HG02610 (cell line): ENCODE data around the gene MTURN.

Experiments used
- ATAC-seq: cut with Tn5 transposase; IDR thresholded peaks from one replicate; pipeline ENCODE4 v1.9.1; 2021; ENCODE audit warnings: mild to moderate bottlenecking, moderate library complexity; ENCODE audit not compliant: unreplicated experiment

The MTURN gene

GRCh38 chr7:30135301-30136116 is 723 bp downstream of the MTURN start:
- ATAC-seq, result peak; percentile 19

DNA sequence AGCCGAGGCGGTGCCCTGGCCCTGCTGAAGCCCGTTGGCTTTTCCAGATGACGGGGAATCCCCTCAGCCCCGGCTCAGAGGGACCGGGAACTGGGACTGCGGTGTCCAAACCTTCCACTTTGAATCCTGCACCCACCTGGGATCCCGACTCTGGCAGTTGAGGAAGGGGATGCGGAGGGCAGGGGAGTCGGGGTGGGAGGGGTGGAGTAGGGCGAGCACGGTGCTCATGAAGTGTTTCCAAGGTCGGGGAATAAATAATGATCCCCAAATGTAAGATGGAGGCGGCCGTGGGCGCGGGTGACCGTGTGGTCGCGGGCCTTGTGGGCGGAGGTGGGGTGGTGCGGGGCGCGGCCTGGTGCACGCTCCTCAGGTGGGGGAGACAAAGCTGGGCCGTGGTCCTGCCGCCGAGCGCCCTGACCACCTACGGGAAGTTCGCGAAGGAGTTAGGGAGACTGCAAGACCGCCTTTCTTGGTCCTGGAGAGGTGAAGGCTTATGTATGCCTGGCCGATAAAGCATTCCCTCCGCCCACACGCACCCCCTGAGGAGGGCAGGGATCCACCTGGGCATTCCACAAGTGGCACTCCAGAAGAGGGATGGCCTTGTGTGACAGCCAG is 1.4 kb downstream of the MTURN start:
- no peak for ATAC-seq

GRCh38 chr7:30136743-30137485 is 2.1 kb downstream of the MTURN start:
- ATAC-seq, result no peak

- no peak for ATAC-seq
Measured at GRCh38 chr7:30139836-30140384, 5.1 kb downstream of the MTURN start.

GRCh38 chr7:30140456-30140855 is 5.7 kb downstream of the MTURN start:
- no peak for ATAC-seq

- no peak for ATAC-seq
Measured at GRCh38 chr7:30142710-30143109, 7.9 kb downstream of the MTURN start.

GRCh38 chr7:30143748-30144251 is 9.0 kb downstream of the MTURN start:
- ATAC-seq, result no peak

DNA sequence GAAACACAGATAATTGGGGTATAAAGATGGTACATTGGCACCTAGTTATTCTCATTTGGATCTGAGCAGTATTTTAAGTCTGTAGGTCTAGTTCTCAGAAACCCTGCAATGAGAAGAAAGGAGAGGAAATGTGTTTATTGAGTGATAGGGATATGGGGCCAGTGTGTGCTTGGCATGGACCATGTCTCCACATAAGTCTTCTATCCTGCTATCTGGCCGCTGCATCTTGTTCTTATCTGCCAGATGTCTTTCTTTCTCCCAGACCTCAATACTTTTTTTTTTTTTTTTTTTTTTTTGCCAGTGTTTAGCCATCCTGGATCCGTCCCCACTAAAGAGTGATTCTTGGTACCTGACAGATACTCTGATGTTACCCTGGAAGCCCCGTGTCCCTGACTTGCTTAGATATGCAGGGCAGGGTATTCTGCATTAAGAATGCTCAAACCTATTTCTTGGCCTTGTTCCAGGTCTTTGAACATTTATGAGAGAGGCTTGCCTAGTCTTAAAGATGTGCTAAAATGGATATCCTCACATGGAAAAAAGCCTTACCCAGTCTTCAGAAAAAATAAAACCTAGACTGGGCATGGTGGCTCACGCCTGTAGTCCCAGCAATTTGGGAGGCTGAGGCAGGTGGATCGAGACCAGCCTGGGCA is 10.0 kb downstream of the MTURN start:
- no peak for ATAC-seq

DNA sequence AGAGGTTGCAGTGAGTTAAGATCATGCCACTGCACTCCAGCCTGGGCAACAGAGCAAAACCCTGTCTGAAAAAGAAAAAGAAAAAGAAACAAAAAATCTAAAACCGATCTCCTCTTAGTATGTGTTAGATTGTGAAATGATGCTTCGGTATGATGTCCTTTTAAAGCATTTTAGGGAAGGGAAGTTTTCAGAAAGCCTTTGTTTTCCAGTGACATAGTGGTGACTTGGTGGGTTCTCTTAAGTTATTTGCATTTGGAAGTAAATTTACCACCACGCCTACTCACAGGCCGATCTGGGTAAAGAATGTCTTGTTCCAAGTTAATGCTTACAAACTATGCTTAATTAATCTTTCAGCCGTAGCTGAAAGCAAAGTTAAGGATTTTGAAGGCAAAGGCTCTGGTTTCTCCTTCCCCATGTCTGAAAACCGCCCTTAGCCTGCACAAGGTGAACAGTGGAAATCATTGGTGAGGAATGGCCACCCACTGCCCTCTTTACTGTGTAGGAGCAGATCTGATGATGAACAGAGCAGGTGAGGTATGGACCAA is 10.7 kb downstream of the MTURN start:
- no peak for ATAC-seq

DNA sequence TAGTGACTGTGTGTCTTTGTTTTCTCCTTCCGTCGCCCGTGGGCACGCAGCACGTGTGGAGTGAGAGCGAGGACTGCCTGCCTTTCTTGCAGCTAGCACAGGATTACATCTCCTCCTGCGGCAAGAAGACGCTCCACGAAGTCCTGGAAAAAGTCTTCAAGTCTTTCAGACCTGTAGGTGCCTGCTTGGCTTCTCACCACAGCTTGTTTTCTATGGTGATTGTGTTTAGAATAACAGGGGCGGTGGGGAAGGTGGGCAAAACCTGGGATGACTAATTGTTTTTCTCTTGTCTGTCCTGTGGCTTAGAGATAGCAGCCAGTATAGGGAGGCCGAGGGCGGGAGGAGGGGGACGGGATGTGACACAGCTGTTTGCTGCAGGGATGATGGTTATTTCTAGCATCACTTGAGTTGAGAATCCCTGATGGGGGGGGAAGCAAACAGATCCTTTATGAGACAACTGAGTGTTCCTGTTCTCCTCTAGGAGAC is 11.4 kb downstream of the MTURN start:
- no peak for ATAC-seq

DNA sequence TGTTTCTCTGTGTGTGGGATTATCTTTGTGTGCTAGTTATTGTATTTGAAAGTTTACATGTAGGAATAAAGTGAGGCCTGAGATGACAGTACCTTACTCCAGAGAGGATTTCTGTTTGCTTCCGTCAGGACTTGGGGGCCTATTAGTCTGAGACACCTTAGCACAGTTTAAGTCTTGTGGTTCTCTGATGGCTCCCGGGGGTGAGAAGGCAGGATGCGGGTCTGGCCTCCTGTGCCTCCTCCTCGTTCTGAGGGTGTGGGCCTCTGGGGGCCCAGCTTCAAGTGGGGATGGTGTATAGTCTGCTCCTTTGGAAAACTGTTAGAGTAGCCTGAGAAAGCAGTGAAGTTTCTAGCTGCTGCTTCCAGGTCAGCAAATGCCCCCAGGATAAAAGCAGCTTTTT is 12.4 kb downstream of the MTURN start:
- ATAC-seq, result no peak

DNA sequence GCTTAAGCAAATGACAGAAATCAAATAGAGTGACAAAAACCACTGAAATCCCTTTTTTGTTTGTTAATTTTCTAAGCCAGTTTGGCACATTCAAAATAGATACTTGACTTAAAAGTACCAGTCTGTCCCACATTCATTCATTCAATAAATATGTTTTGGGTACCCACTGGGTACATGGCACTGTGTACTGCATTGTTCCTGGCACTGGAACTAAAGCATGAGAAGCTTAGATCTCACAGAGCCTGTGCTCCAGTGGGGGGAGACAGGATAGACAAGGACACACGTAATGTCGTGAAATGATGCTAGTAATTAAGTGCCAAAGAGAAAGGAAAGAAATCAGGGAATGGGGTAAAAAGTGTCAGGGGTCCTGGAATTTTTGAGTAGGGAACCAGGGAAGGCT is 13.0 kb downstream of the MTURN start:
- ATAC-seq, result no peak

GRCh38 chr7:30148426-30148825 is 13.6 kb downstream of the MTURN start:
- no peak for ATAC-seq

DNA sequence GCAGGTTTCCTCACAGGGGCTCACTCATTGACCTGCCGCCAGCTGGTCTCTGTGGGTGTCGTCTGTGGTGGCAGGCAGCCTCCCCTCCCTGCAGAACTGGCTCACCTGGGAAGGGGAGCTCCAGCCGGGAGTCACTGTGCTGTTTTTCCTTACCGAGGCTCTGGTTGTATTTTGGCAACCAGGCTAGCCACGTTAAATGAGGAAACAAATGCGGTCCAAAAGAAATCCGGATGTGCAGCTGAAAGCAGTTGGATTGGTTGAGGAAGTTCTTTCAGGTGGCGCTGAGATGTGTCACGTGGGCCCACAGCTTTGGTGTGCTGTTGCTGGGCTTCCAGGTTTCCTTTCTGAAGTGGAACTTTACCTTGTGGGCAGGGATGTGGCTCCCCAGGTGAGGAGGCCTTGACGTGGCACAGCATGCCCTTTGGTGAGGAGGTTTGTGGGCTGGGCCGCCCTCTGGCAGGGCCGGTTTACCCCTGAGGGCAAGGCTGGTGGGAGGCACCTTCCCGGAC is 14.2 kb downstream of the MTURN start:
- ATAC-seq, result no peak

- no peak for ATAC-seq
Measured at GRCh38 chr7:30149640-30150272, 15.0 kb downstream of the MTURN start.

- no peak for ATAC-seq
Measured at GRCh38 chr7:30150711-30151110, 15.9 kb downstream of the MTURN start.

- no peak for ATAC-seq
Measured at GRCh38 chr7:30154111-30154587, 19.4 kb downstream of the MTURN start.

GRCh38 chr7:30155481-30155880 is 20.7 kb downstream of the MTURN start:
- ATAC-seq, result no peak

- no peak for ATAC-seq
Measured at GRCh38 chr7:30157204-30157603, 22.4 kb downstream of the MTURN start.

GRCh38 chr7:30159163-30159562 is 24.4 kb downstream of the MTURN start:
- no peak for ATAC-seq
